Common myeloid progenitor, CD34-positive (primary cell): ENCODE data around the gene GALNT13.

ENCODE experiments used
- CTCF ChIA-PET: fragments of 350-600 bp; sonication (Branson Sonifier 250); formaldehyde crosslinking; loops from one replicate; lab custom pipeline; 2021; ENCODE audit warnings: antibody characterized with exemption; lab: Charles Lee
- POLR2A ChIA-PET: fragments of 350-600 bp; sonication (Branson Sonifier 250); formaldehyde crosslinking; loops from one replicate; lab custom pipeline; 2021; ENCODE audit warnings: antibody characterized with exemption; lab: Charles Lee
- DNase-seq, 3 donors: peaks; one replicate each; pipeline versions ENCODE4 v3.0.0 to v3.0.0-alpha.2; 2013
- H3K27ac ChIP-seq, 2 experiments: 1 replicate in 1 of 2; 2 replicates in 1 of 2; pipeline ENCODE4 v1.7.0; 2013; ENCODE audit warnings: inconsistent platforms in 2 of 2, low read length in 2 of 2, mild to moderate bottlenecking in 2 of 2, low read depth in 1 of 2, moderate library complexity in 1 of 2; ENCODE audit not compliant: severe bottlenecking in 2 of 2, insufficient read depth in 1 of 2, poor library complexity in 1 of 2
- H3K27me3 ChIP-seq, 5 experiments: replicated peaks in 2 of 5; 1 replicate in 3 of 5; 2 replicates in 2 of 5; pipeline versions ENCODE4 v1.6.1 to v1.7.0; 2013; ENCODE audit warnings: low read length in 4 of 5, mild to moderate bottlenecking in 2 of 5, moderate library complexity in 2 of 5, inconsistent platforms in 1 of 5; ENCODE audit not compliant: insufficient read depth in 5 of 5, control insufficient read depth in 4 of 5
- H3K36me3 ChIP-seq, 4 experiments: 1 replicate in 2 of 4; 2 replicates in 2 of 4; pipeline versions ENCODE4 v1.6.1 to v1.7.0; 2013; ENCODE audit warnings: low read length in 3 of 4, control low read depth in 1 of 4, mild to moderate bottlenecking in 1 of 4; ENCODE audit not compliant: control insufficient read depth in 4 of 4, insufficient read depth in 4 of 4
- H3K4me1 ChIP-seq, 4 experiments: 1 replicate in 3 of 4; 2 replicates in 1 of 4; pipeline versions ENCODE4 v1.6.1 to v1.7.1; 2013; ENCODE audit warnings: low read length in 3 of 4, mild to moderate bottlenecking in 3 of 4, control low read depth in 1 of 4, inconsistent platforms in 1 of 4, moderate library complexity in 1 of 4; ENCODE audit not compliant: control insufficient read depth in 4 of 4, insufficient read depth in 4 of 4; ENCODE audit errors: control extremely low read depth in 1 of 4
- H3K4me3 ChIP-seq, 7 experiments: 1 replicate in 4 of 7; 2 replicates in 3 of 7; pipeline versions ENCODE4 v1.5.1 to v1.7.0; 2013; ENCODE audit warnings: mild to moderate bottlenecking in 7 of 7, low read length in 6 of 7, moderate library complexity in 6 of 7, inconsistent platforms in 2 of 7, low read depth in 2 of 7, control low read depth in 1 of 7; ENCODE audit not compliant: insufficient read depth in 4 of 7, control insufficient read depth in 1 of 7; ENCODE audit errors: extremely low read depth in 1 of 7
- H3K9me3 ChIP-seq, 5 experiments: 1 replicate in 4 of 5; 2 replicates in 1 of 5; pipeline versions ENCODE4 v1.6.1 to v1.7.1; 2013; ENCODE audit warnings: low read length in 4 of 5, mild to moderate bottlenecking in 2 of 5, inconsistent platforms in 1 of 5, low read depth in 1 of 5, moderate library complexity in 1 of 5; ENCODE audit not compliant: control insufficient read depth in 4 of 5, insufficient read depth in 2 of 5; ENCODE audit errors: control extremely low read depth in 1 of 5
- WGBS: methylation state at CpG from one replicate; pipeline ENCODE4 v1.1.5; 2013; ENCODE audit not compliant: insufficient coverage; 5-methylcytosine and 5-hydroxymethylcytosine counted together

GALNT13 gene

GRCh38 chr2:154439156-154439555 lies 567.4 kb downstream of the GALNT13 start:
- H3K4me1 ChIP-seq = peaks cover 0 to 10% (median 9%) of the 10 kb centered on the region in 4 experiments
- no peak overlapping the region for H3K4me3 ChIP-seq
- H3K9me3 ChIP-seq = no peaks in the 10 kb centered on the region
- H3K36me3 ChIP-seq = no peaks in the 10 kb centered on the region
- ChIA-PET POLR2A (no interaction called here), CTCF (interaction anchor here (1.7 to 1.8 kb wide), 2 partner anchors 14 to 22 kb away, joined by 5 to 8 read pairs; no protein-coding TSS in a partner anchor)
- no peaks in the 10 kb centered on the region for H3K27me3 ChIP-seq
- H3K27ac ChIP-seq = no peak overlapping the region
- no CpG with 5 or more reads among the region's 2 CpGs for WGBS
- DNase-seq = peak in 1 of 3 donors; percentile 11

GRCh38 chr2:154443919-154444318 lies 572.2 kb downstream of the GALNT13 start:
- POLR2A ChIA-PET = no interaction called here
- CTCF ChIA-PET = no interaction called here
- no peaks in the 10 kb centered on the region for H3K27me3 ChIP-seq

GRCh38 chr2:154446324-154446723 lies 574.6 kb downstream of the GALNT13 start:
- DNase-seq = no peak
- H3K4me3 ChIP-seq = no peak overlapping the region
- CTCF ChIA-PET = interaction anchor here (0.9 kb wide), 1 partner anchor 19 kb away, joined by 3 read pairs; no protein-coding TSS in a partner anchor
- POLR2A ChIA-PET = interaction anchor here (0.7 kb wide), 1 partner anchor 1563 kb away, joined by 5 read pairs; no protein-coding TSS in a partner anchor
- H3K9me3 ChIP-seq = no peaks in the 10 kb centered on the region
- H3K36me3 ChIP-seq = no peaks in the 10 kb centered on the region
- H3K27ac ChIP-seq = no peak overlapping the region
- no CpG with 5 or more reads among the region's 2 CpGs for WGBS
- no peaks in the 10 kb centered on the region for H3K4me1 ChIP-seq
- H3K27me3 ChIP-seq = no peaks in the 10 kb centered on the region

More at GRCh38 chr2:154443919-154444318, 572.2 kb downstream of the GALNT13 start:
- H3K36me3 ChIP-seq = no peaks in the 10 kb centered on the region
- no peaks in the 10 kb centered on the region for H3K9me3 ChIP-seq
- no peaks in the 10 kb centered on the region for H3K4me1 ChIP-seq
- DNase-seq = no peak
- H3K4me3 ChIP-seq = no peak overlapping the region
- no peak overlapping the region for H3K27ac ChIP-seq

GRCh38 chr2:154447727-154448418 lies 576.2 kb downstream of the GALNT13 start:
- Histone ChIP-seq H3K36me3 (no peaks in the 10 kb centered on the region), H3K4me3 (no peak overlapping the region), H3K4me1 (no peaks in the 10 kb centered on the region), H3K9me3 (no peaks in the 10 kb centered on the region), H3K27me3 (no peaks in the 10 kb centered on the region), H3K27ac (no peak overlapping the region)
- no peak for DNase-seq
- no CpG with 5 or more reads among the region's 2 CpGs for WGBS
- ChIA-PET CTCF (interaction anchor here (1.1 kb wide), 1 partner anchor 10 kb away, joined by 3 read pairs; no protein-coding TSS in a partner anchor), POLR2A (no interaction called here)

- Histone ChIP-seq H3K27me3 (no peaks in the 10 kb centered on the region), H3K27ac (no peak overlapping the region), H3K4me1 (no peaks in the 10 kb centered on the region), H3K36me3 (no peaks in the 10 kb centered on the region), H3K9me3 (no peaks in the 10 kb centered on the region), H3K4me3 (no peak overlapping the region)
- POLR2A ChIA-PET = no interaction called here
- CTCF ChIA-PET = no interaction called here
- DNase-seq = no peak
- 75% methylated on average over 5 of the region's 6 CpGs for WGBS
These were observed 578.4 kb downstream of the GALNT13 start for GRCh38 chr2:154449951-154450658.

GRCh38 chr2:154452471-154452870 lies 580.7 kb downstream of the GALNT13 start:
- no peak overlapping the region for H3K27ac ChIP-seq
- no peaks in the 10 kb centered on the region for H3K9me3 ChIP-seq
- H3K4me1 ChIP-seq = peaks cover 0 to 5% (median 2%) of the 10 kb centered on the region in 4 experiments
- no peaks in the 10 kb centered on the region for H3K27me3 ChIP-seq
- WGBS = no CpG with 5 or more reads among the region's 2 CpGs
- ChIA-PET CTCF (interaction anchor here (1.1 to 1.4 kb wide), 4 partner anchors 12 to 23 kb away, joined by 3 to 8 read pairs (median 4); no protein-coding TSS in a partner anchor), POLR2A (no interaction called here)
- H3K36me3 ChIP-seq = no peaks in the 10 kb centered on the region
- no peak overlapping the region for H3K4me3 ChIP-seq
- DNase-seq = no peak
